ENCODE data around the gene SPEF2.

- TF ChIP-seq CTCF (IDR thresholded peaks at IDR 0.05; ENCODE audit: insufficient read depth, low read depth, low read length) (no peak), EZH2 (IDR thresholded peaks at IDR 0.05; ENCODE audit: insufficient read depth, low read length) (no peak)
Observed at GRCh38 chr5:35862126-35862525, 244.5 kb downstream of the SPEF2 start.

All from astrocyte (in vitro differentiated cells and primary cell).